ENCODE results near the gene HOOK1. TPM values are rescaled to one million over a fixed set of nuclear protein-coding genes. Genes with fewer than 3 reads are reported as not detected.
A peak's percentile ranks its signal among the peaks of the same experiment; 100 is the strongest.
"Not testable (repeated sequence)": the region's sequence is repeated elsewhere in the genome, so short reads cannot be mapped to it uniquely, and the experiment has no call there.

HOOK1 gene
- polyA plus RNA-seq, 3 donors = not detected

DNA sequence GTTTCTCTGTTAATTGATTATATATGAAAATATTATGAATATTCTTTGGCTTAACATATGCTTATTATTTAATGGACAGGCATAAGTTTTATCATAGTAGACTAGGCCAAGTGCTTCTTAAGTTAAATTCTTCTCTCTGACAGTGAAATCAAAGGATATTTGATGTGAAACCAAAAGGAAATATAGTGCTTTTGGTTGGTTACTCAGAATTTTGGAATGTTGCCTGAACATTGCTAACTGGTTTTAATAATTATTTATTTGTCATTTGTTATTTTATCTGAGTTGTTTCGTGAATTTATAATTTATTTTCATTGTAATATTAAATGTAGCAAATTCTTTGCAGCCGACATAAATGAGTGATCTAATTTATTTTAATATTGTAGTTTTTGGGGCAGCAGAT lies 18.3 kb downstream of the HOOK1 start:
- H3K9ac ChIP-seq (ENCODE audit: insufficient read depth, low read length, poor library complexity, severe bottlenecking) = no peak overlapping the region
- Mint-ChIP-seq H3K4me1 (no peaks in the 10 kb centered on the region), H3K36me3 (no peaks in the 10 kb centered on the region), H3K27ac (no peak overlapping the region), H3K9me3 (peaks cover 0 to 4% (median 0%) of the 10 kb centered on the region in 7 donors), H3K4me3 (no peak overlapping the region), H3K27me3 (ENCODE audit: low read depth in 3 of 3) (no peaks in the 10 kb centered on the region)
- no peaks in the 10 kb centered on the region for H3K36me3 ChIP-seq (replicated peaks in 1 of 2; ENCODE audit: control insufficient read depth in 1 of 2, insufficient read depth in 2 of 2, low read length in 2 of 2)
- intact Hi-C loops (cut with micrococcal nuclease) = no loop called here
- H3K4me2 ChIP-seq (replicated peaks; ENCODE audit: extremely low read depth, low read length, poor library complexity, severe bottlenecking) = no peak overlapping the region
- no peak overlapping the region for H3K27ac ChIP-seq (ENCODE audit: low read depth in 1 of 2, low read length in 2 of 2)
- H2AFZ ChIP-seq (ENCODE audit: insufficient read depth, low read depth, low read length, poor library complexity, severe bottlenecking) = no peak overlapping the region
- H3K4me3 ChIP-seq (replicated peaks in 1 of 3; ENCODE audit: low read depth in 2 of 3, low read length in 3 of 3) = no peak overlapping the region
- TF ChIP-seq, protein P1, sequence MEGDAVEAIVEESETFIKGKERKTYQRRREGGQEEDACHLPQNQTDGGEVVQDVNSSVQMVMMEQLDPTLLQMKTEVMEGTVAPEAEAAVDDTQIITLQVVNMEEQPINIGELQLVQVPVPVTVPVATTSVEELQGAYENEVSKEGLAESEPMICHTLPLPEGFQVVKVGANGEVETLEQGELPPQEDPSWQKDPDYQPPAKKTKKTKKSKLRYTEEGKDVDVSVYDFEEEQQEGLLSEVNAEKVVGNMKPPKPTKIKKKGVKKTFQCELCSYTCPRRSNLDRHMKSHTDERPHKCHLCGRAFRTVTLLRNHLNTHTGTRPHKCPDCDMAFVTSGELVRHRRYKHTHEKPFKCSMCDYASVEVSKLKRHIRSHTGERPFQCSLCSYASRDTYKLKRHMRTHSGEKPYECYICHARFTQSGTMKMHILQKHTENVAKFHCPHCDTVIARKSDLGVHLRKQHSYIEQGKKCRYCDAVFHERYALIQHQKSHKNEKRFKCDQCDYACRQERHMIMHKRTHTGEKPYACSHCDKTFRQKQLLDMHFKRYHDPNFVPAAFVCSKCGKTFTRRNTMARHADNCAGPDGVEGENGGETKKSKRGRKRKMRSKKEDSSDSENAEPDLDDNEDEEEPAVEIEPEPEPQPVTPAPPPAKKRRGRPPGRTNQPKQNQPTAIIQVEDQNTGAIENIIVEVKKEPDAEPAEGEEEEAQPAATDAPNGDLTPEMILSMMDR (IDR thresholded peaks at IDR 0.05) = no peak
- H3K27me3 ChIP-seq (ENCODE audit: control insufficient read depth in 2 of 2, insufficient read depth in 2 of 2, low read length in 2 of 2) = no peaks in the 10 kb centered on the region
- DNase-seq = no peak
- H3K9me3 ChIP-seq (replicated peaks in 1 of 2; ENCODE audit: control insufficient read depth in 1 of 2, insufficient read depth in 1 of 2, low read length in 2 of 2) = no peaks in the 10 kb centered on the region
- no CpG with 5 or more reads among the region's 2 CpGs for WGBS (ENCODE audit: insufficient coverage)
- no peaks in the 10 kb centered on the region for H4K20me1 ChIP-seq (ENCODE audit: insufficient read depth, low read length)
- H3K4me1 ChIP-seq (ENCODE audit: control insufficient read depth in 1 of 2, insufficient read depth in 2 of 2, low read length in 2 of 2) = no peaks in the 10 kb centered on the region
- H3K79me2 ChIP-seq (ENCODE audit: insufficient read depth, low read length) = no peaks in the 10 kb centered on the region

GRCh38 chr1:59833991-59834390 lies 19.2 kb downstream of the HOOK1 start:
- Histone ChIP-seq H4K20me1 (ENCODE audit: insufficient read depth, low read length) (no peaks in the 10 kb centered on the region), H3K4me3 (replicated peaks in 1 of 3; ENCODE audit: low read depth in 2 of 3, low read length in 3 of 3) (no peak overlapping the region), H3K36me3 (replicated peaks in 1 of 2; ENCODE audit: control insufficient read depth in 1 of 2, insufficient read depth in 2 of 2, low read length in 2 of 2) (no peaks in the 10 kb centered on the region), H3K27me3 (ENCODE audit: control insufficient read depth in 2 of 2, insufficient read depth in 2 of 2, low read length in 2 of 2) (no peaks in the 10 kb centered on the region), H3K4me1 (ENCODE audit: control insufficient read depth in 1 of 2, insufficient read depth in 2 of 2, low read length in 2 of 2) (no peaks in the 10 kb centered on the region), H3K27ac (ENCODE audit: low read depth in 1 of 2, low read length in 2 of 2) (no peak overlapping the region), H3K9me3 (replicated peaks in 1 of 2; ENCODE audit: control insufficient read depth in 1 of 2, insufficient read depth in 1 of 2, low read length in 2 of 2) (no peaks in the 10 kb centered on the region), H3K9ac (ENCODE audit: insufficient read depth, low read length, poor library complexity, severe bottlenecking) (no peak overlapping the region), H2AFZ (ENCODE audit: insufficient read depth, low read depth, low read length, poor library complexity, severe bottlenecking) (no peak overlapping the region), H3K4me2 (replicated peaks; ENCODE audit: extremely low read depth, low read length, poor library complexity, severe bottlenecking) (no peak overlapping the region), H3K79me2 (ENCODE audit: insufficient read depth, low read length) (no peaks in the 10 kb centered on the region)
- no peaks in the 10 kb centered on the region for H3K36me3 Mint-ChIP-seq
- peaks cover 0 to 4% (median 0%) of the 10 kb centered on the region in 7 donors for H3K9me3 Mint-ChIP-seq
- WGBS (ENCODE audit: insufficient coverage) = no CpG with 5 or more reads among the region's 3 CpGs
- intact Hi-C loops (cut with micrococcal nuclease) = no loop called here
- H3K4me3 Mint-ChIP-seq = no peak overlapping the region
- TF ChIP-seq, protein P1 (IDR thresholded peaks at IDR 0.05) = no peak
- peaks cover 0 to 2% (median 0%) of the 10 kb centered on the region in 3 donors for H3K27me3 Mint-ChIP-seq (ENCODE audit: low read depth in 3 of 3)
- H3K27ac Mint-ChIP-seq = no peak overlapping the region
- no peak for DNase-seq
- H3K4me1 Mint-ChIP-seq = no peaks in the 10 kb centered on the region

DNA sequence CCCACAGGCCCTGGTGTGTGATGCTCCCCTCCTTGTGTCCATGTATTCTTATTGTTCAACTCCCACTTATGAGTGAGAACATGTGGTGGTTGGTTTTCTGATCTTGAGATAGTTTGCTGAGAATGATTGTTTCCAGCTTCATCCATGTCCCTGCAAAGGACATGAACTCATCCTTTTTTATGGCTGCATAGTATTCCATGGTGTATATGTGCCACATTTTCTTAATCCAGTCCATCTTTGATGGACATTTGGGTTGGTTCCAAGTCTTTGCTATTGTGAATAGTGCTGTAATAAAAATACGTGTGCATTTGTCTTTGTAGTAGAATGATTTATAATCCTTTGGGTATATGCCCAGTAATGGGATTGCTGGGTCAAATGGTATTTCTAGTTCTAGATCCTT lies 23.1 kb downstream of the HOOK1 start:
- H3K36me3 Mint-ChIP-seq; H3K4me3 ChIP-seq (replicated peaks in 1 of 3; ENCODE audit: low read depth in 2 of 3, low read length in 3 of 3); intact Hi-C loops (cut with micrococcal nuclease); H3K79me2 ChIP-seq (ENCODE audit: insufficient read depth, low read length); H3K4me1 ChIP-seq (ENCODE audit: control insufficient read depth in 1 of 2, insufficient read depth in 2 of 2, low read length in 2 of 2); H3K27me3 ChIP-seq (ENCODE audit: control insufficient read depth in 2 of 2, insufficient read depth in 2 of 2, low read length in 2 of 2); H3K27ac ChIP-seq (ENCODE audit: low read depth in 1 of 2, low read length in 2 of 2); H3K9me3 ChIP-seq (replicated peaks in 1 of 2; ENCODE audit: control insufficient read depth in 1 of 2, insufficient read depth in 1 of 2, low read length in 2 of 2); H4K20me1 ChIP-seq (ENCODE audit: insufficient read depth, low read length); H3K9me3 Mint-ChIP-seq; H2AFZ ChIP-seq (ENCODE audit: insufficient read depth, low read depth, low read length, poor library complexity, severe bottlenecking); H3K4me2 ChIP-seq (replicated peaks; ENCODE audit: extremely low read depth, low read length, poor library complexity, severe bottlenecking); H3K4me3 Mint-ChIP-seq; H3K27me3 Mint-ChIP-seq (ENCODE audit: low read depth in 3 of 3); DNase-seq; H3K36me3 ChIP-seq (replicated peaks in 1 of 2; ENCODE audit: control insufficient read depth in 1 of 2, insufficient read depth in 2 of 2, low read length in 2 of 2); H3K4me1 Mint-ChIP-seq; H3K9ac ChIP-seq (ENCODE audit: insufficient read depth, low read length, poor library complexity, severe bottlenecking): not testable (repeated sequence)
- H3K27ac Mint-ChIP-seq = peak overlapping the region in 1 of 7 donors; percentile 12
- no CpG with 5 or more reads among the region's 1 CpG for WGBS (ENCODE audit: insufficient coverage)
